GM12872 (cell line): ENCODE measurements around the gene GPR179.

Experiments
- CTCF ChIP-seq: IDR thresholded peaks from 3 replicates; pipeline ENCODE4 v1.5.1; 2011; ENCODE audit warnings: low read depth, mild to moderate bottlenecking, low read length, moderate library complexity; ENCODE audit not compliant: insufficient read depth

Gene GPR179

GRCh38 chr17:38326996-38327792 is 16.6 kb downstream of the GPR179 start:
- no peak for TF ChIP-seq CTCF

GRCh38 chr17:38325221-38325851 is 18.4 kb downstream of the GPR179 start:
- no peak for TF ChIP-seq CTCF

- no peak for TF ChIP-seq CTCF
These were observed 19.0 kb downstream of the GPR179 start for GRCh38 chr17:38324772-38325171.

- no peak for TF ChIP-seq CTCF
These were observed 19.5 kb downstream of the GPR179 start for GRCh38 chr17:38324141-38324697.

- no peak for TF ChIP-seq CTCF
These were observed 20.9 kb downstream of the GPR179 start for GRCh38 chr17:38322897-38323296.

GRCh38 chr17:38322156-38322779 is 21.5 kb downstream of the GPR179 start:
- TF ChIP-seq CTCF, result peak; percentile 83

GRCh38 chr17:38320482-38320881 is 23.3 kb downstream of the GPR179 start:
- no peak for TF ChIP-seq CTCF
